T47D (cell line): ENCODE data around the gene KLHL30.
A peak's percentile ranks its signal among the peaks of the same experiment; 100 is the strongest.

ENCODE experiments used
- DNase-seq, 2 experiments: peaks; one replicate each; pipeline versions ENCODE4 v3.0.0 to v3.0.0-alpha.2; 2011 to 2012; ENCODE audit warnings: low read depth in 1 of 2, low spot score in 1 of 2
- JUND ChIP-seq: IDR thresholded peaks from 2 replicates; pipeline ENCODE4 v1.6.1; 2012; ENCODE audit warnings: low read depth
- in situ Hi-C: cut with HindIII; loops from 2 replicates; pipeline ENCODE4 v1.10.0; 2016; ENCODE audit warnings: low sequenced_read_pairs, low pct_unique_long_range_greater_than_20kb

KLHL30 gene

DNA sequence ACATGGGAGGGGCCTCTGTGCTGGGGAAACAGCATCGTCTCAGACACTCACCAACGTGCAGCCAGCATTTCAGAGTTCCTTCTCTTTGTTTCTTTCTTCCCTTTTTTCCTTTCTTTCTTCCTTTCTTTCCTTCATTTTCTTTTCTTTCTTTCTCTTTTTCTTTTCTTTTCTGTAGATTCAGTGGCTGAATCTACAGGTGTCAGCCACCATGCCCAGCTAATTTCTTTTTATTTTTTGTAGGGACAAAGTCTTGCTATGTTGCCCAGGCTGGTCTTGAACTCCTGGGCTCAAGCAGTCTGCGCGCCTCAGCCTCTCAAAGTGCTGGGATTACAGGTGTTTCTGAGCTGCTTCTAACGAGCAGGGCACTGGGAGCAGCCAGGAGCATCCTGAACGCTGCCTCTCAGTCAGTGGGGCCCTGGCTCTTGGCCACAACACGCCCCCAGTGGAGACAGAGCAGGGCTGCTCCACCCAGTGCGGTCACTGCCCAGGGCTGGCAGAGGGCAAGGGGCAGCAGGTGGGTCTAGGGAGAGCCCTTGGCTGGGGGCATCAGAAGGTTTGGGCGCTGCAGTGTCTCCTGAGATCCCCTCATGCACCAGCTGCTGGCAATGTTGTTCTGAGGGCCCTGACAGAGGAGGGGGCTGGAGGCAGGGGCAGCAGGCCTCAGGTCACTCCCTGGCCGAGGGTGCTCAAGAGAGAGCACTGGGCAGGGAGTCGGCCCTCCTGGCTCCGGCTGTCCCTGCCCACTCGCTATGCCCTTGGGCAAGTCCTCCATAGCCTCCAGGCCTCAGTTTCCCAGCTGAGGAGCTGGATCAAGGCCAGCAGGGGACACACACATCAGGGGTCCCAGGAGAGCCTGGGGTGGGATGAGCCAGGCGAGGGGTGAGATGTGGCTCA, 4.7 kb upstream of the KLHL30 start:
- in situ Hi-C loops: no loop called here
- no peak for TF ChIP-seq JUND
- no peak for DNase-seq

DNA sequence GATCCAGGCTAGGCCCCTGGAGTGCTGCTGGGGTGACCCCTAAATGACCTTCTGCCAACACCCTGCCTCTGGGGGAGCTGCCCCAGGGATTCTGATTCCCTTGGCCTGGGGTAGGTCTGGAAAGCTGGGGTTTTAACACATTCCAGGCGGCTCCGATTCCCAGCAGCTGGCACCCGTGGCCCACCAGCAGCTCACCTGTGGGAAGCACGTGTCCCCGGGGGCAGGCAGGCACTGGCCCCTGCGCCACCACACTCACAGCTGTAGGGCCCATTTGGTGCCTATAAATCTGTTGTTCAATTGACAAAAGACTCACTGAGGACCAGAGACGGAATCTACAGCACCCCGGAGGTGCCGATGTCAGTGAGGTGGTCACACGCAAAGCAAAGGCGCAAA, 4.1 kb upstream of the KLHL30 start:
- in situ Hi-C loops: no loop called here
- no peak for DNase-seq
- no peak for TF ChIP-seq JUND

DNA sequence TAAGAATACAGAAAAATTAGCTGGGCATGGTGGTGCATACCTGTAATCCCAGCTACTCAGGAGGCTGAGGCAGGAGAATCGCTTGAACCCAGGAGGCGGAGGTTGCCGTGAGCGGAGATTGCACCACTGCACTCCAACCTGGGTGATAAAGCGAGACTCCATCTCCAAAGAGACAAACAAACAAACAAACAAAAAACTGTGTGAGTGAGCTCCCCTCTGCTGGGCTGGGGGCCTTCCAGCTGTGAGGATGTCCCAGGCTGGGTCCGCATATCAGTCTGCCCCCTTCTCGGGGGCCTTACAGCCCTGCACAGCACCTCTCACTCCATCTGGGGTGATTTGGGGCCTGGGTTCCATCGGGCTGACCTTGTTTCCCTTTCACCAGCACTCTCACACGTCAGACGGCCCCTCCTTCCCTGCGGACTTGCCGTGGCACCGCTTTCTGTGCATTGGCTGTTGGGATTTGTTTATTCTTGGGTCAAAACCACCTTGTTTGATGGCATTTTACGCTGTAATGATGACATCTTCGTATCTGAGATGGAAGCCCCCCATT, 2.8 kb upstream of the KLHL30 start:
- in situ Hi-C loops: no loop called here
- DNase-seq: no peak
- TF ChIP-seq JUND: no peak

DNA sequence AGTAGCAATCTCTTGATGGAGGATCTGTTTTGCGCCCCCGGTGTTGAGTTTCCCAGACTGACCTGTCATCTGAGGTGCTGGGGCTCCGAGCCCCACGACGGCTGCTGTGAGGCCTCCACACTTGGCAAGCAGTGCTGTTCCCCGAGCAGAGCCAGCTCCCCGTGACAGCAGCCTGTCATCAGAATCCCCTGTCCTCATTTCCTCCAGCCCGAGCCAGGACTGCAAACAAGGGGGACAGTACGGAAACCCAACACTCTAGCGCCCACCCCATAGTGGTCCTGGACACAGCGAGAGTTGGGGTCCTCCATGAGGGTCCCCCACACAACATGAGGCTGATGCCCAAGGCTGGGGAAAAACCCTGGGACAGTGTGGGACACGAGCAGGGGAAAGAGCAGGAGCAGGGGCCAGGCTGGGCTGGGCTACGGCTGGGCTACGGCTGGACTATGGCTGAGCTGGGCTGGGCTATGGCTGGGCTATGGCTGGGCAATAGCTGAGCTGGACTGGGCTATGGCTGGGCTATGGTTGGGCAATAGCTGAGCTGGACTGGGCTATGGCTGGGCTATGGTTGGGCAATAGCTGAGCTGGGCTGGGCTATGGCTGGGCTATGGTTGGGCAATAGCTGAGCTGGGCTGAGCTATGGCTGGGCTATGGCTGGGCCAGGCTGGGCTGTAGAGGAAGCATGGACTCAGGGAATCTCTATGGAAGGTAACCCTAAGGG, 1.5 kb upstream of the KLHL30 start:
- no peak for TF ChIP-seq JUND
- in situ Hi-C loops: no loop called here
- no peak for DNase-seq

DNA sequence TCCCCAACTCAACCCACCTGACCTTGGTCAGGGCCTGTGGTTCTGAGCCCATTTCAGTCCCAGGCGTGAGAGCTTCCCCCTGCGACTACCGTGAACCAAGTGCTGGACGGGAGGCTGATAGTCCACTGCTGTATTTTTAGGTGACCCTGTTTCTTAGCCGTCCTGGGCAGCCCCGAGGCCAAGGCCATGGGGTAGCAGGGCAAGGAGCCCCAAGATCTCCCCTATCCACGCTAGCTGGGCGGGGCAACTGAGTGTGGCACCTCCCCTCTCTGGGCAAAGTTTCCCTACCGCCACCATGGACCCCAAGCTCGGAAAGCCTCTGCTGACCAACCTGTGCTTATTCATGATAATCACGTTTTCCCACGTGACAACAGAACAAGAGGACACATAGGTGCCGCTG, 583 bp upstream of the KLHL30 start:
- in situ Hi-C loops: no loop called here
- DNase-seq: no peak
- no peak for TF ChIP-seq JUND

DNA sequence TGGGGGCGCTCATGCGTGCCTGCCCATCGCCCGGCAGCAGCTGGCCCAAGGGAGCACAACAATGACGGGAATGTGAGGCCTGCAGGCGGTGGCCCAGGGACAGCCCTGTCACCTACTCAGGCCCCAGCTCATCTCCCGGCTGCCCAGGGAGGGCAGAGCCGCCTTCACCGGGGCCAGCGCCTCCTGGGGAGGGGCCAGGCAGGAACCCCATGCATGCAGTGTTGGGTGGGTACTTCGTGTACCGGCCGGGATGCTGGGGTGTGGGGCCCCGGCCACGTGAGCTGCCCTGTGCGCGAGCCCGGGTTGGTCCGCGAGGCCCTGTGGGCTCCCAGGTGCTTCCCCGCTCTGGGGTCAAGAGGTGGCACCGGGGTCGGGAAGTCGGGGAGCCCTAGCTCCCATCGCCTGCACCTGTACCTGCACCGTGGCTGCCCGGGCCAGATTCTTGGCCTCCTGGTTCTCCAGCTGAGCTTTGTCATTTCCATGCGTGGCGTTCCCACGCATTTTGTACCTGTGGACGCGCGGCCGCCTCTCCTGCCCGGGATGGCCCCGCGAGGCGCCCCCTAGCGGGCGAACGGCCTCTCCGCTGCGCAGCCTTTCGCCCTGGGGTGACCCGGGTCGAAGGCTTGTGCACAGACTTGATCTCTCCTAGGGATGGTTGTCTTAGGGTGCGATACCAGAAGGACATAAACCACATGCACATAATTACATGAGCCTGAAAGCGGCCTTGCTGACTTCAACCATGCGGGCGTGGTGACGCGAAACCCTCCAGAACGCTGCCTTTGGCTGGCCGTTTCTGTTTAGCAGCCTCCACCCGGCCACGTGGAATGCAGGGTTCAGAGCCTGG, 950 bp downstream of the KLHL30 start:
- in situ Hi-C loops: no loop called here
- DNase-seq: no peak
- TF ChIP-seq JUND: no peak

DNA sequence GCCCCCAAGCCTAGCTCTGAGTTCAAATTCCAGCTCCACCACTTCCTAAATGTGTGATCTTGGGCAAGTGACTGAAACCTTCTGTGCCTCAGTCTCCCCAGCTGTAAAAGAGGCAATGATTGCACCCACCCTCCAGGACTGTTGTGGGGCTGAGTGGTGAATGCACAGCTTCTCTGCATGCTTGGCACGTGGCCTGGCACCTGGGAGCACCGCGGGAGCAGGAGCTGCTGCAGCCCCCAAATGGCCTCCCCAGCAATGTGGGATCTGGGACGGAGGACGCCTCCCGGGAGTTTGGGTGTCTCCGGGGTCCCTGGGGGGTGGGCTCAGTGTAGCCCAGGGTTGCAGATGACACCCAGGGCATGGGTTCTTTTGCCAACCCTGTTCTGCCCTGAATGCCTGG, 1.6 kb downstream of the KLHL30 start:
- no peak for TF ChIP-seq JUND
- DNase-seq: no peak
- in situ Hi-C loops: no loop called here

DNA sequence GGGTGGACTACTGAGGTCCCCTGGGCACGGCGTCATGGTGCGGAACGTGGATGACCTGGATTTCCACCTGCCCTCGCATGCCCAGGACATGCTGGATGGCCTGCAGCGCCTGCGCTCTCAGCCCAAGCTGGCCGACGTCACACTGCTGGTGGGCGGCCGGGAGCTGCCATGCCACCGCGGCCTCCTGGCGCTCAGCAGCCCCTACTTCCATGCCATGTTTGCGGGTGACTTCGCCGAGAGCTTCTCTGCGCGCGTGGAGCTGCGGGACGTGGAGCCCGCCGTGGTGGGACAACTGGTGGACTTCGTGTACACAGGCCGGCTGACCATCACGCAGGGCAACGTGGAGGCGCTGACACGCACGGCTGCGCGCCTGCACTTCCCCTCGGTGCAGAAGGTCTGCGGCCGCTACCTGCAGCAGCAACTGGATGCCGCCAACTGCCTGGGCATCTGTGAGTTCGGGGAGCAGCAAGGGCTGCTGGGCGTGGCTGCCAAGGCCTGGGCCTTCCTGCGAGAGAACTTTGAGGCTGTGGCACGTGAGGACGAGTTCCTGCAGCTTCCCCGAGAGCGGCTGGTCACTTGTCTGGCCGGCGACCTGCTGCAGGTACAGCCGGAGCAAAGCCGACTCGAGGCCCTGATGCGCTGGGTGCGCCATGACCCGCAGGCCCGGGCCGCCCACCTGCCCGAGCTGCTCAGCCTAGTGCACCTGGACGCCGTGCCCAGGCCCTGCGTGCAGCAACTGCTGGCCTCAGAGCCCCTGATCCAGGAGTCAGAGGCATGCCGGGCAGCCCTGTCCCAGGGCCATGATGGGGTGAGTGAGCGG, 2.5 kb downstream of the KLHL30 start:
- no peak for TF ChIP-seq JUND
- no peak for DNase-seq
- in situ Hi-C loops: no loop called here

DNA sequence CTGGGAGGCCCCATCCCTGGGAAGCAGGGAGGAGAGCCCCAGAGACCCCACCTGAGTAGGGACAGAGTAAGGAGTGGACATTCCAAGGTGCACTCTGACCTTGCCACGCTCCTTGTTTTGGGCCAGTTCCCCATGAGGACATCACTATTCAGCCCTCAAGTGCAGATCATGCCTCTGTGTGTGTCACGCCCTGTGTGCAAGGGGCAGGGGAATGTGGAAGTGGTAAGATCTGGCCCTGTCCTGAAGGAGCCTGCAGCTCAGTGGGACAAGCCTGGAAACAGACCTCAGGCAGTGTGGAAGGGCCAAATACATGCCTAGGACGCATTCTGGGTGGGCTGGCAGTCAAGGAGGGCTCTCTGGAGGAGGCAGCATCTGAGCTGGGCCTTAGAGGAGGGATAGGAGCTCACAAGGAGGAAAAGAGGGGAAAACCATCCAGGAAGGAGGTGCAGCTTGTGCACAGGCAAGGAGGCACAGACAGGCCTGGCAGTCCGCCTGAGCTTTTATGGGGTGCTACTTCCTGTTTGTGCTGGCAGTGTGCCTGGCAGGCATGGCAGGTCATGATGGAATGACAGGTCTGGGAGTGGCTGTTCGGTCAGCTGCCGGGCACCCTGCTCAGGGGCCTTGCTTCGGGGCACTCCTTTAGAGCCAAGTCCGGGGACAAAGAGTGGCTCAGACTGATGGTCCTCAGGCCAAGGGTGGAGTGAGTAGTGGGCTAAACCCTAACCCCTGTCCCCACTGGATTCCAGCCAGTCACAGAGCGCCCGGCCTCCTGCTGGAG, 3.3 kb downstream of the KLHL30 start:
- DNase-seq: peak; percentile 66 to 79
- no peak for TF ChIP-seq JUND
- in situ Hi-C loops: no loop called here

DNA sequence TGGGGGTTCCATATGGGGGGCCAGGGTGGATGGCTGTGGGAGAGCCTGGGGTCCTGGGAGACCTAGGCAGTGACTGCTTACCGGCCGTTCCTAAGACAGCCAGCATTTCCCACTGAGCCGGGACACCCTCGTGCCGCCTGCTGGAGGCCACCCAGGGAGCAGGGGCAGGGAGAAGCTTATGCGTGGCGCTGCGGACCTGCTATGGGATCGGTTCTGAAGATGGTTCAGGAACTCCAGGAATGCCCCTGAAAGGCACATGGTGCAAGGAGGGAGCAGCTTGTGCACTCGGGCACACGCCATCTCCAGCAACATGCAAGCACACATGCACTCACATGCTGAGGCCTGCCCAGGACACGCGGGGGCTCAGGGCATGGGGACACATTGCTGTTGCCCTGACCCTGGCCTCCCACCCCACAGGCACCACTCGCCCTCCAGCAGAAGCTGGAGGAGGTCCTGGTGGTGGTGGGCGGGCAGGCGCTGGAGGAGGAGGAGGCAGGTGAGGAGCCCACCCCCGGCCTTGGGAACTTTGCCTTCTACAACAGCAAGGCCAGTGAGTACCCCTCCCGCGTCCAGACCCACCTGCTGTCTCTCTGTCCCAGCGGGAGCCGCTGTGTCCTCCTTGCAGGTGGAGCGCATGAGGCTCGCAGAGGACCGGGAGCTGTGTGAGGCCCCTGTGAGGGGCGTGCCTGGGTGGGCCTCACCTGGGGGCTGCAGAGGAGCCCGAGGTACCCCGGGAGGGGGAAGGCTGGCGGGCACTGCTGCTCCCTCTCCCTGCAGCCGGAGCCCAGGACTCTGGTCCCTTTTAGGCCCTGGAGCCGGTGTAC, 4.1 kb downstream of the KLHL30 start:
- no peak for TF ChIP-seq JUND
- no peak for DNase-seq
- in situ Hi-C loops: no loop called here
